D341Med (cell line): ENCODE results near the gene CRB2.

Experiments used
- DNase-seq: peaks from one replicate; pipeline ENCODE4 v3.0.0; 2012; ENCODE audit warnings: low spot score

CRB2 gene

GRCh38 chr9:123421801-123422455, 65.9 kb downstream of the CRB2 start:
- no peak for DNase-seq

- DNase-seq = no peak
These were observed 66.8 kb downstream of the CRB2 start for GRCh38 chr9:123422635-123423310.

- no peak for DNase-seq
These were observed 67.3 kb downstream of the CRB2 start for GRCh38 chr9:123423311-123423640.

- no peak for DNase-seq
These were observed 68.1 kb downstream of the CRB2 start for GRCh38 chr9:123424131-123424530.

GRCh38 chr9:123424552-123425225, 68.7 kb downstream of the CRB2 start:
- DNase-seq = no peak

GRCh38 chr9:123425261-123425821, 69.3 kb downstream of the CRB2 start:
- no peak for DNase-seq

- no peak for DNase-seq
These were observed 69.9 kb downstream of the CRB2 start for GRCh38 chr9:123425836-123426365.

GRCh38 chr9:123426406-123426805, 70.4 kb downstream of the CRB2 start:
- DNase-seq = no peak
